C4-2B (cell line): ENCODE measurements around the gene RPL36.
"Not testable (repeated sequence)": the region's sequence is repeated elsewhere in the genome, so short reads cannot be mapped to it uniquely, and the experiment has no call there.

ENCODE experiments used
- H3K27ac ChIP-seq: fragments of 450-650 bp; 2 replicates; pipeline ENCODE4 v1.5.1; 2017
- ZFX ChIP-seq: fragments of 450-650 bp; IDR thresholded peaks from 2 replicates; pipeline ENCODE4 v1.6.1; 2017
- TF ChIP-seq, protein P1 (sequence below): fragments of 450-650 bp; conservative IDR thresholded peaks from 2 replicates; pipeline ENCODE4 v1.5.1; 2017; ENCODE audit warnings: mild to moderate bottlenecking

Gene RPL36

DNA sequence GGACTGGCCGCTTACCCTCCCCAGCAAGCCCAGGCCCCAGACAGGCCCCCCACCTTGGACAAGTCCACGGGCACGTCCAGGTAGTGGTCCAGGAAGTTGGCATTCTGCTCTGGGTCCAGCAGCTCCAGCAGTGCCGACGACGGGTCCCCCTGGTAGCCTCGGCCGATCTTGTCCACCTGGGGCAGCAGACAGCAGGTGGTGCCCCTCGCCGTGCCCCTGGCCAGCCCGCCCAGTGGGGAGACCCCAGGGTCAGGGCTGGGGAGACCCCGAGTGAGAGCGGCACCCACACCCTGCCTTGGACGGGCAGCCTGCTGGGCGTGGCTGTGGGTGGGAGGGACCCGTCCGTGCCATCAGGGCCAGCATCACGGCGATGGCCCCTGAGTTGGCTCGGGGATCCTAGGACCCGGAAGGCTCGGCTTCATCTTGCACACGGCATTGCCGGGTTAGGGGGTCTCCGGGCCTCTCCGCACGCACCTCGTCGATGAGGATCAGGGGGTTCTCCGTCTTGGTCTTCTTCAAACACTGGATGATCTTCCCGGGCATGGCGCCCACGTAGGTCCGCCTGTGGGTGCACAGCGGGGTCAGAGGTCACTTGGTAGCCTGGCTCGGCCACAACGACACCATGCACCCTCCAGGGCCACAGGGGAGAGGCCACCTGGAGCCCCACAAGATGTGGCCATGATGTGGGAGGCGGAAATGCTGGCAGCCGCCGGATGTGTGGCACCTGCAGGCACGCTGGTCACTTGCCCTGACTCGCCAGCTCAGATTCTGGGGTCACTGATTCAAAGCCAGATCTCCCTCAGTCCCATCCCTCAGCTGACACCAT lies 6.3 kb downstream of the RPL36 start:
- no peak for TF ChIP-seq ZFX
- TF ChIP-seq, protein P1, sequence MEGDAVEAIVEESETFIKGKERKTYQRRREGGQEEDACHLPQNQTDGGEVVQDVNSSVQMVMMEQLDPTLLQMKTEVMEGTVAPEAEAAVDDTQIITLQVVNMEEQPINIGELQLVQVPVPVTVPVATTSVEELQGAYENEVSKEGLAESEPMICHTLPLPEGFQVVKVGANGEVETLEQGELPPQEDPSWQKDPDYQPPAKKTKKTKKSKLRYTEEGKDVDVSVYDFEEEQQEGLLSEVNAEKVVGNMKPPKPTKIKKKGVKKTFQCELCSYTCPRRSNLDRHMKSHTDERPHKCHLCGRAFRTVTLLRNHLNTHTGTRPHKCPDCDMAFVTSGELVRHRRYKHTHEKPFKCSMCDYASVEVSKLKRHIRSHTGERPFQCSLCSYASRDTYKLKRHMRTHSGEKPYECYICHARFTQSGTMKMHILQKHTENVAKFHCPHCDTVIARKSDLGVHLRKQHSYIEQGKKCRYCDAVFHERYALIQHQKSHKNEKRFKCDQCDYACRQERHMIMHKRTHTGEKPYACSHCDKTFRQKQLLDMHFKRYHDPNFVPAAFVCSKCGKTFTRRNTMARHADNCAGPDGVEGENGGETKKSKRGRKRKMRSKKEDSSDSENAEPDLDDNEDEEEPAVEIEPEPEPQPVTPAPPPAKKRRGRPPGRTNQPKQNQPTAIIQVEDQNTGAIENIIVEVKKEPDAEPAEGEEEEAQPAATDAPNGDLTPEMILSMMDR = no peak
- H3K27ac ChIP-seq = no peak overlapping the region

- H3K27ac ChIP-seq = no peak overlapping the region
- TF ChIP-seq, protein P1 = no peak
- no peak for TF ChIP-seq ZFX
These were observed 7.2 kb downstream of the RPL36 start for GRCh38 chr19:5697022-5697889.

DNA sequence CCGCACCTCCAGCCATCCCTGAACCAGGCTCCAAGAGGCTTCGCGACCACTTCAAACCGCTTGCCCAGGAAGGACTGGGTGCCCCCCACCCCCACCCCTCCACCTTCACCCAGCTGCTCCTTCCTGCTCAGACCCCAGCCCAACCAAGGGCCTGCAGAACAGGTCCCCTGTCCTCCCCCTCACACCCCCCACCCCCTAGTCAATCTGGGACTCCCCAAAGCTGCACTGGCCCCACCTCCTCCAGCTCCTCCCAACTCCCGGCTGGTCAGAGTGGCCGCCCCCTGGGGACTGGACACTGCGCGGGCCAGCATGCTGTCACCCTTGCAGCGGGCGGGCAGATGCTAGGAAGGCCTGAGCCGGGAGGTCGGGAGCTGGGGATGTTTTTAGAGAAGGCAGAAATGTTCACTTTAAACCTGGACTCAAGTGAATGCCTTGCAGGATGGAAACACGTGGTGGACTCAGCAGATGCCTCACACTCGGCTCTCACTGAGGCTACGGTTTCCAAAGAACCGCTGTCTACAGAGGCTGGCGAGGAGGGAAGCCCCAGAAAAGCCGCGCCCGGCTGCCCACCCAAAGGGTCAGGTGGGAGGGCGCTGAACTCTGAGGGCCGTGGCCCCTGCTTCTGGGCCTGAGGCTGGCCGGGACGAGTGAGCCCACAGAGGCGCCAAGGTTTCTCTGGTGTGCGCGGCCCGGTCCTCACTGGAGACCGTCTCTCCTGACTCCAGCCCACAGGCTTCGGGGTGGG lies 8.0 kb downstream of the RPL36 start:
- TF ChIP-seq, protein P1 = no peak
- TF ChIP-seq ZFX = no peak
- no peak overlapping the region for H3K27ac ChIP-seq

GRCh38 chr19:5698635-5699422 lies 8.7 kb downstream of the RPL36 start:
- TF ChIP-seq, protein P1 = no peak
- no peak for TF ChIP-seq ZFX
- no peak overlapping the region for H3K27ac ChIP-seq

GRCh38 chr19:5700455-5701092 lies 10.5 kb downstream of the RPL36 start:
- TF ChIP-seq ZFX = no peak
- TF ChIP-seq, protein P1 = no peak
- H3K27ac ChIP-seq = no peak overlapping the region

DNA sequence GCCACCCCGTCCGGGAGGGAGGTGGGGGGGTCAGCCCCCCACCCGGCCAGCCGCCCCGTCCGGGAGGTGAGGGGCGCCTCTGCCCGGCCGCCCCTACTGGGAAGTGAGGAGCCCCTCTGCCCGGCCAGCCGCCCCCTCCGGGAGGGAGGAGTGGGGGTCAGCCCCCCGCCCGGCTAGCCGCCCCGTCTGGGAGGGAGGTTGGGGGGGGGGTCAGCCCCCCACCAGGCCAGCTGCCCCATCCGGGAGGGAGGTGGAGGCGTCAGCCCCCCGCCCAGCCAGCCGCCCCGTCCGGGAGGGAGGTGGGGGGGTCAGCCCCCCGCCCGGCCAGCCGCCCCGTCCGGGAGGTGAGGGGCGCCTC lies 11.9 kb downstream of the RPL36 start:
- H3K27ac ChIP-seq = not testable (repeated sequence)
